WTC11 (cell line): Measurements from ENCODE around the gene OR11H6. TPM values are rescaled to one million over a fixed set of nuclear protein-coding genes. Genes with fewer than 3 reads are reported as not detected.

Experiments used
- ATAC-seq: fragments of 200-7000 bp; cut with Tn5 transposase; 2 replicates; pipeline ENCODE4 v1.10.0; 2021; ENCODE audit warnings: mild to moderate bottlenecking, moderate library complexity
- CTCF ChIA-PET: fragments of 300-600 bp; sonication (Branson Sonifier 250); formaldehyde crosslinking; loops from one replicate; lab custom pipeline; 2021; ENCODE audit warnings: antibody characterized with exemption; lab: Charles Lee
- POLR2A ChIA-PET: fragments of 350-600 bp; sonication (Branson Sonifier 250); formaldehyde crosslinking; loops from one replicate; lab custom pipeline; 2021; ENCODE audit warnings: antibody characterized with exemption; lab: Charles Lee
- DNase-seq: peaks from one replicate; pipeline ENCODE4 v3.0.0; 2021; ENCODE audit warnings: low spot score
- H3K27ac Mint-ChIP-seq: 2 replicates; pipeline ENCODE4 v1.8.0; 2021; ENCODE audit warnings: mixed read lengths
- H3K27me3 Mint-ChIP-seq: 2 replicates; pipeline ENCODE4 v1.8.0; 2021; ENCODE audit warnings: low read depth, mild to moderate bottlenecking, moderate library complexity, mixed read lengths
- H3K36me3 Mint-ChIP-seq: 2 replicates; pipeline ENCODE4 v1.8.0; 2021; ENCODE audit warnings: mixed read lengths
- H3K4me1 Mint-ChIP-seq: 2 replicates; pipeline ENCODE4 v1.8.0; 2022; ENCODE audit warnings: mixed read lengths
- H3K4me3 Mint-ChIP-seq: 2 replicates; pipeline ENCODE4 v1.8.0; 2021; ENCODE audit warnings: mild to moderate bottlenecking, moderate library complexity, mixed read lengths
- H3K9me3 Mint-ChIP-seq: 2 replicates; pipeline ENCODE4 v1.8.0; 2021; ENCODE audit warnings: mixed read lengths
- AR ChIP-seq: fragments of 250-450 bp; sonication (Bioruptor Pico); IDR thresholded peaks from 2 replicates; pipeline ENCODE4 v1.9.0; 2021; ENCODE audit warnings: mild to moderate bottlenecking
- CTCF ChIP-seq: fragments of 200-600 bp; IDR thresholded peaks from 2 replicates; pipeline ENCODE4 v1.8.0; 2022; ENCODE audit warnings: antibody characterized with exemption
- FOXK1 ChIP-seq: sonication (generic); formaldehyde crosslinking; IDR thresholded peaks from 2 replicates; pipeline ENCODE4 v1.8.0; 2022; ENCODE audit warnings: mild to moderate bottlenecking, moderate library complexity, missing genetic modification reagents
- GABPB1 ChIP-seq: sonication (generic); formaldehyde crosslinking; IDR thresholded peaks from 2 replicates; pipeline ENCODE4 v1.8.1; 2023; ENCODE audit warnings: mild to moderate bottlenecking, missing genetic modification reagents
- HMGXB4 ChIP-seq: sonication (generic); formaldehyde crosslinking; IDR thresholded peaks from 2 replicates; pipeline ENCODE4 v1.8.1; 2023; ENCODE audit warnings: mild to moderate bottlenecking, moderate library complexity, missing genetic modification reagents
- JAZF1 ChIP-seq: fragments of 250-450 bp; sonication (Bioruptor Pico); IDR thresholded peaks from 2 replicates; pipeline ENCODE4 v1.9.0; 2021; ENCODE audit warnings: moderate library complexity, mild to moderate bottlenecking, inconsistent platforms
- JUN ChIP-seq: sonication (generic); formaldehyde crosslinking; IDR thresholded peaks from 2 replicates; pipeline ENCODE4 v1.8.0; 2023; ENCODE audit warnings: mild to moderate bottlenecking, missing genetic modification reagents
- MLX ChIP-seq: sonication (generic); formaldehyde crosslinking; IDR thresholded peaks from 2 replicates; pipeline ENCODE4 v1.8.1; 2023; ENCODE audit warnings: mild to moderate bottlenecking, missing genetic modification reagents, moderate library complexity
- PREB ChIP-seq: sonication (generic); formaldehyde crosslinking; IDR thresholded peaks from 2 replicates; pipeline ENCODE4 v1.8.1; 2022; ENCODE audit warnings: mild to moderate bottlenecking, missing genetic modification reagents, moderate library complexity, borderline replicate concordance
- RORB ChIP-seq: fragments of 250-450 bp; sonication (Bioruptor Pico); IDR thresholded peaks from 2 replicates; pipeline ENCODE4 v1.9.0; 2021; ENCODE audit warnings: mild to moderate bottlenecking
- SP1 ChIP-seq: sonication (generic); formaldehyde crosslinking; conservative IDR thresholded peaks from 2 replicates; pipeline ENCODE4 v1.8.1; 2022; ENCODE audit warnings: missing genetic modification reagents
- STAT6 ChIP-seq: sonication (generic); formaldehyde crosslinking; conservative IDR thresholded peaks from 2 replicates; pipeline ENCODE4 v1.8.1; 2023; ENCODE audit warnings: mild to moderate bottlenecking, low read depth, missing genetic modification reagents, moderate library complexity
- TP53 ChIP-seq: sonication (generic); formaldehyde crosslinking; IDR thresholded peaks from 2 replicates; pipeline ENCODE4 v1.8.1; 2023; ENCODE audit warnings: mild to moderate bottlenecking, missing genetic modification reagents
- USF2 ChIP-seq: sonication (generic); formaldehyde crosslinking; IDR thresholded peaks from 2 replicates; pipeline ENCODE4 v1.8.1; 2023; ENCODE audit warnings: mild to moderate bottlenecking, missing genetic modification reagents, moderate library complexity
- ZMAT4 ChIP-seq: fragments of 250-450 bp; sonication (Bioruptor Pico); IDR thresholded peaks from 2 replicates; pipeline ENCODE4 v1.9.0; 2021; ENCODE audit warnings: mild to moderate bottlenecking
- ZNF121 ChIP-seq: sonication (generic); formaldehyde crosslinking; IDR thresholded peaks from 2 replicates; pipeline ENCODE4 v1.8.0; 2023; ENCODE audit warnings: missing genetic modification reagents
- ZNF423 ChIP-seq: fragments of 250-450 bp; sonication (Bioruptor Pico); IDR thresholded peaks from 2 replicates; pipeline ENCODE4 v2.1.2; 2022; ENCODE audit warnings: mild to moderate bottlenecking, moderate library complexity
- ZNF425 ChIP-seq: fragments of 250-450 bp; sonication (Bioruptor Pico); conservative IDR thresholded peaks from 2 replicates; pipeline ENCODE4 v1.9.0; 2021; ENCODE audit warnings: mild to moderate bottlenecking
- total RNA-seq: library from RNA; stranded (reverse); gene quantifications from 3 replicates; pipeline ENCODE4 v1.2.3, GENCODE V29; 2021

The OR11H6 gene
- total RNA-seq, 1 experiment from 2014 or later, result not detected

- H3K27ac Mint-ChIP-seq, result no peak overlapping the region
- no peak overlapping the region for H3K4me3 Mint-ChIP-seq
- POLR2A ChIA-PET, result no interaction called here
- peaks cover 53% of the 10 kb centered on the region for H3K36me3 Mint-ChIP-seq
- no peak for DNase-seq
- TF ChIP-seq SP1 (CRISPR knock-in tag) (no peak), TP53 (no peak), JUN (CRISPR knock-in tag) (no peak), JAZF1 (no peak), MLX (CRISPR knock-in tag) (no peak), HMGXB4 (CRISPR knock-in tag) (no peak), ZNF423 (no peak), USF2 (CRISPR knock-in tag) (no peak), GABPB1 (CRISPR knock-in tag) (no peak), CTCF (no peak), ZNF425 (no peak), FOXK1 (CRISPR knock-in tag) (no peak), STAT6 (CRISPR knock-in tag) (no peak), ZNF121 (CRISPR knock-in tag) (no peak), RORB (CRISPR knock-in tag) (no peak), ZMAT4 (CRISPR knock-in tag) (no peak), PREB (CRISPR knock-in tag) (no peak), AR (no peak)
- H3K4me1 Mint-ChIP-seq, result no peaks in the 10 kb centered on the region
- H3K27me3 Mint-ChIP-seq, result peaks cover 10% of the 10 kb centered on the region
- H3K9me3 Mint-ChIP-seq, result peaks cover 83% of the 10 kb centered on the region
- CTCF ChIA-PET, result no interaction called here
- no peak for ATAC-seq
Observed at GRCh38 chr14:20195911-20196310, 27.6 kb upstream of the OR11H6 start.
